CD4-positive, alpha-beta T cell treated with Interleukin-17A for 1 hour (primary cell): ENCODE results near the gene PPFIA2.
"Not testable (repeated sequence)": the region's sequence is repeated elsewhere in the genome, so short reads cannot be mapped to it uniquely, and the experiment has no call there.

Experiments
- DNase-seq: peaks from one replicate; pipeline ENCODE4 v3.0.0-alpha.2; 2020

PPFIA2 gene

GRCh38 chr12:81255456-81255855, 503.7 kb downstream of the PPFIA2 start:
- DNase-seq: no peak

- no peak for DNase-seq
Measured at GRCh38 chr12:81253360-81253759, 505.8 kb downstream of the PPFIA2 start.

- DNase-seq: no peak
Measured at GRCh38 chr12:81252228-81252627, 506.9 kb downstream of the PPFIA2 start.

- no peak for DNase-seq
Measured at GRCh38 chr12:81249976-81250375, 509.2 kb downstream of the PPFIA2 start.

GRCh38 chr12:81245907-81246570, 513.1 kb downstream of the PPFIA2 start:
- no peak for DNase-seq

GRCh38 chr12:81245458-81245857, 513.7 kb downstream of the PPFIA2 start:
- no peak for DNase-seq

- no peak for DNase-seq
Measured at GRCh38 chr12:81231574-81232368, 527.4 kb downstream of the PPFIA2 start.

- no peak for DNase-seq
Measured at GRCh38 chr12:81229759-81230158, 529.4 kb downstream of the PPFIA2 start.

- no peak for DNase-seq
Measured at GRCh38 chr12:81224626-81225025, 534.5 kb downstream of the PPFIA2 start.

GRCh38 chr12:81222846-81223592, 536.1 kb downstream of the PPFIA2 start:
- DNase-seq: no peak

- DNase-seq: no peak
Measured at GRCh38 chr12:81221681-81222080, 537.5 kb downstream of the PPFIA2 start.

GRCh38 chr12:81216739-81217138, 542.4 kb downstream of the PPFIA2 start:
- no peak for DNase-seq

- DNase-seq: no peak
Measured at GRCh38 chr12:81212996-81213696, 546.0 kb downstream of the PPFIA2 start.

GRCh38 chr12:81211306-81211705, 547.8 kb downstream of the PPFIA2 start:
- no peak for DNase-seq

- not testable (repeated sequence) for DNase-seq
Measured at GRCh38 chr12:81209772-81210225, 549.4 kb downstream of the PPFIA2 start.

GRCh38 chr12:81209012-81209411, 550.1 kb downstream of the PPFIA2 start:
- no peak for DNase-seq

- DNase-seq: no peak
Measured at GRCh38 chr12:81208187-81208911, 550.8 kb downstream of the PPFIA2 start.
